HG02870 (cell line): ENCODE measurements around the gene ELAC1.
"Not testable (repeated sequence)": the region's sequence is repeated elsewhere in the genome, so short reads cannot be mapped to it uniquely, and the experiment has no call there.

Experiments used
- ATAC-seq: cut with Tn5 transposase; IDR thresholded peaks from one replicate; pipeline ENCODE4 v1.9.1; 2021; ENCODE audit warnings: mild to moderate bottlenecking, moderate library complexity; ENCODE audit not compliant: unreplicated experiment

Gene ELAC1

DNA sequence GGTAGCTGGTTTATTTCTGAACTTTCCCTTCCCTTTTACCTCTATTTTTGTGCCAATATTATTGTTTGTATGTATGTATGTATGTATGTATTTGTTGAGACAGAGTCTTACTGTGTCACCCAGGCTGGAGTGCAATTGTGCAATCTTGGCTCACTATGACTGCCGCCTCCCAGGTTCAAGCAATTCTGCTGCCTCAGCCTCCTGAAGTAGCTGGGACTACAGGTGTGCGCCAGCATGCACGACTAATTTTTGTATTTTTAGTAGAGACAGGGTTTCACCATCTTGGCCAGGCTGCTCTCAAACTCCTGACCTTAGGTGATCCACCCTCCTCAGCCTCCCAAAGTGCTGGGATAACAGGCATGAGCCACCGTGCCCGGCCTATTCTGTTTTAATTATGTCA, 4.6 kb downstream of the ELAC1 start:
- ATAC-seq: not testable (repeated sequence)

DNA sequence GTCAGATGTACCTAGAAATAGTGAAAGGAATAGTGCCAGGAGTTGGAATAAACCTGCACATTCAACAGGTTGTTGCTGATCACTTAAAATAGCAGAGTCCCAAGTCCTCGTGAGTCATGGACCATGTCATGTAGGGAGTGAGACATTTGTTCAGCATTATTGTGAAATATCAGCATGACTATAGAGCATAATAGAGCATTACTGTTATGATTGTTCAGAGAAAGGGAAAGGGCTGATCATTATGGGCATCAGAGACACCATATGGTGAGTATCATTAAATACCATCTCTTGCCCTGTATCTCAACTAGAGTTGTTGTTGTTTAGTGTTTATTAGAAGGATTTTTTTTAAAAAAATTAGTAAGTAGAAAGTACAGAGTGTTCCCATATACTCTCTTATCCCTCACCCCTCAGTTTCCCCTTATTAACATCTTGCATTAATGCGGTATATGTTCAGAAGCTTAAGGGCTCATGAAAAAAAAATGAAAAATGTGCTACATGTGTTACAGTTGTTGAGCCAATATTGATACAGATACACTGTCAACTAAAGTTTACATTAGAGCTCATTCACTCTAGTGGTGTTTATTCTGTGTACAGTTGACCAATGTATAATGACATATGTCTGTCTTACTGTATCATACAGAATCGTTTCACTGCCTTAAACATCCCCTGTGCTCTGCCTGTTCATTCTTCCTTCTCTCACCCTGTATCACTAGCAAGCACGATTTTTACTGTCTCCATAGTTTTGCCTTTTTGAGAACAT, 5.7 kb downstream of the ELAC1 start:
- ATAC-seq: no peak

DNA sequence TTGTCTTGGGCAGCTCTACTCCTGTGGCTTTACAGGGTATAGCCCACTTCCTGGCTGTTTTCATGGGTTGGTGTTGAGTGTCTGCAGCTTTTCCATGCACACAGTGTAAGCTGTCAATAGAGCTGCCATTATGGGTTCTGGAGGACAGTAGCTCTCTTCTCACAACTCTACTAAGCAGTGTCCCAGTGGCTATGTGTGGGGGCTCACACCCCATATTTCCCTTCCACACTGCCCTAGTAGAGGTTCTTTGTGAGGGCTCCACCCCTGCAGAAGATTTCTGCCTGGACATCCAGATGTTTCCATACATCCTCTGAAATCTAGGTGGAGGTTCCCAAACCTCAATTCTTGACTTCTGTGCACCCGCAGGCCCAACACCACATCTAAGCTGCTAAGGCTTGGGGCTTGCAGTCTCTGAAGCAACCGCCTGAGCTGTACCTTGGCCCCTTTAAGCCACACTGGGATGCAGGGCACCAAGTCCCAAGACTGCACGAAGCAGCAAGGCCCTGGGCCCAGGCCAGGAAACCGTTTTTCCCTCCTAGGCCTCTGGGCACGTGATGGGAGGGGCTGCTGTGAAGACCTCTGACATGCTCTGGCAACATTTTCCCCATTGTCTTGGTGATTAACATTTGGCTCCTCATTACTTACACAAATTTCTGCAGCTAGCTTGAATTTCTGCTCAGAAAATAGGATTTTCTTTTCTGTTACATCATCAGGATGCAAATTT, 9.4 kb downstream of the ELAC1 start:
- no peak for ATAC-seq

DNA sequence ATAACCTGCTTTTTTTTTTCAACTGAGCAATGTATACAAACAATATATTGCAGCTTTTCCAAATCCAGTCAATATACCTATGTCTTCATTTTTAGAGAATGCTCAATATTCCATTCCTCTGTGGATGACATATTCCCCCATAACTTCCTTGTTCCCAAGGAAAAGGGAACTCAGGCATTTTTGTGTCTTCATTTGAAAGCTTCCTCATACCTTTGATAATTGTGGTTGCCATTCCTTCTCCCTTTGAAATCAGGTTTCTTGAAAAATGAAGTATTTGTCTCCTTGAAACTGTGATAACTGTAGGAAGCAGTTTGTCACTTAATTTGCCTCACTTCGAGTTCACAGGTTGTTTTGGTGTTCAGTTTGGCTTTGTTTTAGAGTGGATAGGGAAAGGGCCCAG, 13.5 kb downstream of the ELAC1 start:
- no peak for ATAC-seq

DNA sequence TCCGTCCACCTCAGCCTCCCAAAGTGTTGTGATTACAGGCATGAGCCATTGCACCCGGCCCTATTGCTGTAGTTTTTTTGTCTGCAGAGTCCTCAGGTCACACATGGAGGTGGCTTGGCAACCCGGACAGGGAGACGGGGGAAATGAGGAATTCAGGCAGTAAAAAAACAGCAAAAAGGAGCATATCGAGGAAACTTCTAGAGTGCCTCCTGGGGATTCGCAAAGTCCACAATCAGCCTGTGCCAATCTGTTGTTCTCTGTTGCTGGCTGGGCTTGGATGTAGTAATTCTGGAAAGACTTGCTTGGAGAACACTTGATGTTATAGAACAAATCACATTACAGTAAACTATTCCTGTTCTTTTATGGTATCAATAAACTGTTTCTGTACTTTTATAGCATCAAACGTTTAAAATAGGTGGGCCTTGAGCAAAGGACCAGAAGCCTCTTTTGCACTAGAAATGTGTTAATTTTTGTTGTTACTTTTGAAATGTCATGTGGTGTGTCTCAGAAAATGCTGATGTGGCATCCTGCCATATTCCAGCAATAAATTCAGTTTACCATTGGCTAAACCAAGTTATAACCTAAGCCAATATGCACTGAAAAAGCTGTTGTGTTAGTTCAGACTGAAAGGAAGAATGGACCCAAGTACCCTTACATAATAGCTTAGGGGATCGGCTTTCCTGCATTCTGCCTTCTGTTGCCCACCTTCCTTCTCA, 14.4 kb downstream of the ELAC1 start:
- ATAC-seq: no peak

DNA sequence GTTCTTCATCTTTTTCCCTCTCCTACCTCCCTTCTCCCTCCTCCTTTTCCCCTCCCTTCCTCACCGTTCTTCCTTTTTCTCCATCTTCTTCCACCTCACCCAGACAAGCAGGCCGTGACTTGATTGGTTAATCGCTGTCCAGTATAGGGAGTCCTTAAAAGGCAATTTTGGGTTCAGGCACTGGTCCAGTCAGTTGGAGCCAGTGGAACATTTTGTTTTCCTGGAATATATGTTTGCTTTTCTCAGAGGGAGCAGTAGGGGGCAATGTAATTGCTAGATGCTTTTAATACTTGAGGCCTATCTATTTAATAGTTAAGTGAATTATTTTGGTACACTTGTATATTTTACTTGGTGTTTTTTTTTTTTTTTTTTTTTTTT, 15.0 kb downstream of the ELAC1 start:
- no peak for ATAC-seq

DNA sequence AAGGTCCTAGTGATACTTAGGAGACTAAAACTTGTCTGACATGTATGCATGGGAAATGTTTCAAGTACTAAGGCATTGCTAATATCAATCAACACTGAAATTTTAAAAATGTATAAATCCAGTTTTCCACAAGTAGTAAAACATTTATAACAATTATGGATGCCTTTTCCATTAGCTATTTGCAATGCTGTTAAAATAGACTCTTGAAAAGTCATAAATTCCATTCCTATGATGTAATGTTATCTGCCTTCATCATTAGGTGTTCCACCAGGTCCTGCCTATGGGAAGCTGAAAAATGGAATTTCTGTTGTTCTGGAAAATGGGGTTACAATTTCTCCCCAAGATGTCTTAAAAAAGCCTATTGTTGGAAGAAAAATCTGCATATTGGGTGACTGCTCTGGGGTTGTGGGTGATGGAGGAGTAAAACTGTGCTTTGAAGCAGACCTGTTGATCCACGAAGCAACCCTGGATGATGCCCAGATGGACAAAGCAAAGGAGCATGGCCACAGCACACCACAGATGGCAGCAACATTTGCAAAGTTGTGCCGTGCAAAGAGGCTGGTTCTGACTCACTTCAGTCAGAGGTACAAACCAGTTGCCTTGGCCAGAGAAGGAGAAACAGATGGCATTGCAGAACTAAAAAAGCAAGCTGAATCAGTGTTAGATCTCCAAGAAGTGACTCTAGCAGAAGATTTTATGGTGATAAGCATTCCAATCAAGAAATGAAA, 18.7 kb downstream of the ELAC1 start:
- ATAC-seq: no peak

DNA sequence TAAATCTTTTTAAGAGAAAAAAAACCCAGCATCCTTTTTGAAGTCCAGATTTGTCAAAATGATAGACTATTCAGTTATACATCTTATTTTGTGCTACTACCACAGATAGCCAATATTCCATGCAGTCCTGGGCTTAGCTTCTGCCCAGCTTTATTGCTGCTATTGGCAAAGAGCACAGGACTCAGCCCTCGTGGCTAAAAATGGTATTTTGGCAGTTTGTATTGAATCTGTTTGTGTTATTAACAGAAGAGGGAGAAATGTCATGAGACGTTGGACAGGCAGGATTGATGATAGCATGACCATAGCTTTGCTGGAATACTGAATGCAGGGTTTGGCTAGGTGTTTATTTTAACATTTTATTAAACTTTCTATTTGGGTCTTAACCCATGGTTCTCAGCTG, 19.4 kb downstream of the ELAC1 start:
- no peak for ATAC-seq

DNA sequence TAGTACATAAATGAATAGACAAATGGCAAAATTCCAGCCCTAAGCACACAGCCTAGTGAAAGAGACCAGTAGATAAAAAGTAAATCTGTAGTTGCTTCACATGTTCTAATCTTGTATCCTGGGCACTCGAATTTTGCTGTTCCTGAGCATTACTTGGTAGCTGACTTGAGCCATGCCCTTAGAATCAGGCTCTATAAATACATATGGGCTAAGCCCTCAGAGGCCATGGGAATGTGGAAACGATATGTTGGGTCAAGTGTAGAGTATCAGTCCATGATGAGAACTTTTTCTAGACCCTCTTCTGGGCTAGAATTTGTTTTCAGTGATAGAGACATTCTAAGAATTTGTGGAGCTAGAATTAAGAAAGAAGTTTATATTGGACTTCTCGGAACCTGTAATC, 21.9 kb downstream of the ELAC1 start:
- no peak for ATAC-seq

DNA sequence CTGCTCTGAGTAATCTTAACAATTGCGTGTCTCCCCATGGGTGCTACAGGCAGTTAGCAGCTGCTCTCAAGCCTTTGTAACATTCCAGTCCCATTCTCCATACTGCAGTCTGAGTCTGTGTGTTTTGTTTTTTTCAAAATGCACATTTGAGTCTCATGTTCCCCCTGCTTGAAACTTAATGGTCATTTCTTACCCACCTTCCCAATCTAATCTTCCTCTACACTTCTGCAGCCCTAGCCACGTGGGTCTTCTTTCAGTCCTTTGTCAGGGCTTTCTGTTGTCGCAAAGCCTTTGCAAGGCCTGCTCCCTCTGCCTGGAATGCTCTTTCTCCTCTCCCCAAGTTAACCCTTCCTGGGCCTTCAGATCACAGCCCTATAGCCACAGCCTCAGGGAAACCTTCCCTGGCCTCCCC, 24.5 kb downstream of the ELAC1 start:
- no peak for ATAC-seq

DNA sequence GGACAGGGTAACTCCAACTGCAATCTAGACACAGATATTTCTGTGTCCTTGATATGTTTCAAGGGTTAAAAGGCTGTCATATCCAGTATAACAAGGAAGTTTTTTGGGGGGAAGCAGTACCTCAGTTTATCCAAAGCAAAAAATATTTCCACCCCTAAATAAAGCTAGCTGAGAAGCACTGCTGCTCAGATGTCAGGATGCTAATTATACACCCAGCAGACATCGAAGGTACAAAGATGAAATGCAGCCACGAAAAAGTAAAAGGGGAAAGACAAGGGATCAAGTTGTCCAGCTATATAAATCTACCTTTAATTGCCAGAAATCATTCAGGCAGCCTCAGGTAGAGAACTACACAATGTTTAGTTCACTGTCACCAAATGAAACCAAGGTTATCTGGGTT, 26.2 kb downstream of the ELAC1 start:
- ATAC-seq: no peak

DNA sequence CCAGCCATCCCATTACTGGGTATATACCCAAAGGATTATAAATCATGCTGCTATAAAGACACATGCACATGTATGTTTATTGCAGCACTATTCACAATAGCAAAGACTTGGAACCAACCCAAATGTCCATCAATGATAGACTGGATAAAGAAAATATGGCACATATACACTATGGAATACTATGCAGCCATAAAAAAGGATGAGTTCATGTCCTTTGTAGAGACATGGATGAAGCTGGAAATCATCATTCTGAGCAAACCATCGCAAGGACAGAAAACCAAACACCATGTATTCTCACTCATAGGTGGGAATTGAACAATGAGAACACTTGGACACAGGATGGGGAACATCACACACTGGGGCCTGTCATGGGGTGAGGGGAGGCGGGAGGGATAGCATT, 35.3 kb downstream of the ELAC1 start:
- not testable (repeated sequence) for ATAC-seq

DNA sequence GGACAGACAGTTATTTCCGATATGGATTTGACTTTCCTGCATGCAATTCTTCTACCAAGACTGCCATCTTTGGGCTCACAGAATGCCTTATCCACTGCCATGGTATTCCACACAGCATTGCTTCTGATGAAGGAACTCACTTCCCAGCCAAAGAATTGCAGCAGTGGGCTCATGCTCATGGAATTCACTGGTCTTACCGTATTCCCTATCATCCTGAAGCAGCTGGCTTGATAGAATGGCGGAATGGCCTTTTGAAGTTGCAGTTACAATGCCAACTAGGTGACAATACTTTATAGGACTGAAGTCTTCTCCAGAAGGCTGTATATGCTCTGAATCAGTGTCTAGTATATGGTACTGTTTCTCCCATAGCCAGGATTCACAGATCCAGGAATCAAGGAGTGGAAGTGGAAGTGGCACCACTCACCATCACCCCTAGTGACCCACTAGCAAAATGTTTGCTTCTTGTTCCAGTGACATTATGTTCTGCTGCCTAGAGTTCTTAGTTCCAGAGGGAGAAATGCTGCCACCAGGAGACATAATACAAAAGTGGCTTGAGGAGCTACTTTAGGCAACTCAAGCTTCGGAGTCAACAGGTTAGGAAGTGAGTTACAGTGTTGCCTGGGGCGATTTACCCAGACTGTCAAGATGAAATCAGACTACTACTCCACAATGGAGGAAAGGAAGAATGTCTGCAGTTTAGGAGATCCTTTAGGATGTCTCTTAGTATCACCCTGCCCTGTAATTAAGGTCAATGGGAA, 38.4 kb downstream of the ELAC1 start:
- ATAC-seq: no peak

DNA sequence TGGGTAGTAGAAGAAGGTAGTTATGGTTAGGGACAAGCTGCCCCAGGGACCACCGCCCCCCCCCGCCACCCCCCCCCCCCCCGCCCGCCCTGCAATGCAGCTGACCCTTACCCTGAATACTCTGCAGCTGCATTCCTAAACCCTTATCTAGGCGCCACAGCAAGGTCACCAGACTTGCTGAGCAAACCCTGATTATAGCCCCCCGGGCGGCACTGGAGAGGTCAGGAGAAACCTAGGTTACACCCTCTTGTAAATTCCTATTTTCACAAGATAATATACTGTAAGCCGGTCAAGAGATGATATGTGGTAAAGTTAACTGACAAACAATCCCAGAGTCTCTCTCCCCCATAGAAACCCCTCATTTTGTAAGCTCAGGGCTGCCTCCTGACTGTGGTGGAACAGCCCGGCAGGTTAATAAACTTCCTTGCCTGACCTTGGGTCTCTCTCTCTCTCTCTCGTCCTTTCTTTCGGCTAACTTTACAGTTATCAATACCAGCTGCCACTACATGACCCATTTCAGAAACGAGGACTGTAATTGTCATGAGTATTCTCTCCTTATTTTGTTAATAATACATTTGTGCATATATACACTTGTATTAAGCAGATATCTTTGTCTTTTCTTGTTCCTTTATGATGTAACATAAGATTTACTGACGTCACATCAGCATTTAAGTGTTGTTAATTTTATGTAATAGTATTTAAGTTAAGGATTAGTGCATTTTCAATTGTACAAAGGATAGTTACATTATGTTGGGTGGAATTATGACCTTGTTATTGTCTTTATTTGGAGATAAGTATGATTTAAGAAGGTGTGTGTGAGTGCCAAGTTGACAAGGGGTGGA, 39.3 kb downstream of the ELAC1 start:
- no peak for ATAC-seq

DNA sequence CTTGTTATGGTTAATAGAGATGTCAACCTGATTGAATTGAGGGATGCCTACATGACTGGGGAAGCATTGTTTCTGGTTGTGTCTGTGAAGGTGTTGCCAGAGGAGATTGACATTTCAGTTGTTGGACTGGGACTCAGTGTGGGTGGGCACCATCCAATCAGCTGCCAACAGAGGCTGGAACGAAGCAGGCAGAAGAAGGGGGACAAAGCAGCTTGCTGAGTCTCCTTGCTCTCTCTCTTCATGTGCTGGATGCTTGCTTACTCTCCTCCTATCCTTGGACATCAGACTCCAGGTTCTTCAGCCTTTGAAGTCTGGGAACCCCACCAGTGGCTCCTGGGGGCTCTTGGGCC, 39.9 kb downstream of the ELAC1 start:
- ATAC-seq: no peak

DNA sequence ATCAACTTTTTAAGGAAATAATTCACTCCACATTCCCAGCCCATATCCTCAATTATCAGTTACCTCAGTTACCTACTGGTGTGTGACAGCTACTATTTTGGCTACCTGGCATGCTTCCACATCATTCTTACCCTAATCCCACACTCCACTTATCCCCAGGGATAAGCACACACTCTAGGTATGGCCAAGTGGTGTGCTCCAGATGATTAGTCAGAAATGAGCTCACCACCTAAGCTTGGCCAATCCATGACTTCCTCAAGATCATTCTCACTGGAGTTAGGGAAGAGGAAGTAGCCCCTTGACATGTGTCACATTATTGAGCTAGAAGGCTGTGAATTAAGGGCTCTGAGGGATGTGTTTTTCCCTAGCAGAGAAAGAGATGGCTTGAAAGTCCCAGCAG, 41.2 kb downstream of the ELAC1 start:
- ATAC-seq: no peak

DNA sequence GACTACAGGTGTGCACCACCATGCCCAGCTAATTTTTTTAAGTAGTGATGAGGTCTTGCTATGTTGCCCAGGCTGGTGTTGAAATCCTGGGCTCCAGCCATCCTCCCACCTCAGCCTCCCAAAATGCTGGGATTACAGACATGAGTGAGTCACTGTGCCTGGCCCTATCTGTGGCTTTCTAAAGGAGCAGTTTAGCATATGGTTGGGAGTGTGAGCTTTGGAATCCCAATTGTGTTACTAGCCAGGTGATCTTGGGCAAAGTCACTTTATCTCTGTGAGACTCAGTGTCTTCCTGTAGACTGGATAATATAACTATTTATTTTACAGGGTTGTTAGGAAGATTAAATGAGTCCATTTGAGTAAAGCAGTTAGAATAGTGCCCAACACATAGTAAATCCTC, 42.4 kb downstream of the ELAC1 start:
- no peak for ATAC-seq

DNA sequence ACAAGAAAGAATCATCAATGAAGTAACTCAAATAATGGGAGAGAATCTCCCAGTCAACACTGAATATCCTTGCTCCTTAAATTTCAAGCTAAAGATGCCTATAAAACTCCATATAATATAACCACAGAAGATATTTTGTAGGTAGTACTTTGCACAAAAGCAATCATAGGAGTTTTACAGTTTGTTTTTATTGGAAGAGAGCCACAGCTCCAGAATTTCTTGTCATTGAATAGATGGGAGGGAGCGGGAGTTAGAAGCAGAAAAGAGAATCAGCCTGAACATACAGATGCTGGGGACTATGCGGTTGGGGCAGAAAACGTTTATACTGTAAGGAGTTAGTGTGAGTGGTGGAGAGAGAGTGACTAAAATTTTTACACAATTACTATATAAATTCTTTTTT, 43.9 kb downstream of the ELAC1 start:
- ATAC-seq: no peak

DNA sequence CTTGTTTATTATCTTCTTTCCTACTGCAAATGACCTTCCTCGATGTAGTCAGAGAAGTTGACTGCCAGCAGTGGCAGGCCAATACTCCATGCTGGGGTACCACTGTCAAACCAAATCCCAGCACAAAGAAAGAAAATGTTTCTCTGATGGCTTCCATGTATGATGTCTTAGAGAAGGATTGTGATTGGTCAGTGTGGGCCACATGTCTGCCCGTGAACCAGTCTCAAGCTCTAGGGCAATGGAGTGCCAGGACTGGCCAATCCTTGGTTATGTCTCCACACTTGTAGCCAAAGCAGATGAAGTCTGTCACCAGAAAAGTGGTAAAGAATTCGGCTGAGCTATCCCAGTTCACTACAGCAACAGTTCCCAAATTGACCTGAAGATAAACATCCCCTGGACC, 44.6 kb downstream of the ELAC1 start:
- ATAC-seq: no peak

DNA sequence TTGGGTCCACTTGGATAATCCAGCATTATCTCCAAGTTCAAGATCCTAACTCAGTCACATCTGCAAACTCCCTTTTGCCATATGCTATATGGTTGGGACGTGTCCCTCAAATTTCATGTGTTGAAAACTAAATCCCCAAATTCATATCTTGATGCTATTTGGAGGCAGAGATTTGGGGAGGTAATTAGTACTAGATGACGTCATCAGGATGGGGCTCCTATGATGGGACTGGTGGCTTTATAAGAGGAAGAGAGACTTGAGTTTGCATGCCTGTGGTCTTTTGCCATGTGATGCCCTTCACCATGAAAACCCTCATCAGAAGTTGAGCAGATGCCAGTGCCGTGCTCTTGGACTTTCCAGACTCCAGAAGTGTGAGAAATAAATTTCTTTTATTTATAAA, 45.4 kb downstream of the ELAC1 start:
- no peak for ATAC-seq
